NOMO-1 (cell line): ENCODE measurements around the gene C2orf78.
A peak's percentile ranks its signal among the peaks of the same experiment; 100 is the strongest.
"Not testable (repeated sequence)": the region's sequence is repeated elsewhere in the genome, so short reads cannot be mapped to it uniquely, and the experiment has no call there.

Source experiments
- DNase-seq, 2 experiments: peaks; one replicate each; lab custom pipeline; 2025; ENCODE audit not compliant: unreplicated experiment in 2 of 2; lab: John Stamatoyannopoulos, UW

Gene C2orf78

GRCh38 chr2:73783883-73784282 is at the start of gene C2orf78:
C2orf78 (plus strand) TSS chr2:73784183; CDS start chr2:73784310, 127 bp downstream.
- DNase-seq: not testable (repeated sequence)

- no peak for DNase-seq
These were observed 47.6 kb upstream of the C2orf78 start for GRCh38 chr2:73736378-73736777.

GRCh38 chr2:73736855-73737779 is 46.9 kb upstream of the C2orf78 start, which contains the start of gene TPRKB:
TPRKB (minus strand) TSS chr2:73737345; CDS start chr2:73734569, 2,776 bp downstream.
- DNase-seq: peak; percentile 96

GRCh38 chr2:73739101-73739500 is 44.9 kb upstream of the C2orf78 start:
- no peak for DNase-seq

GRCh38 chr2:73740767-73741166 is 43.2 kb upstream of the C2orf78 start:
- no peak for DNase-seq

GRCh38 chr2:73746015-73746876 is 37.7 kb upstream of the C2orf78 start:
- no peak for DNase-seq

- no peak for DNase-seq
These were observed 37.1 kb upstream of the C2orf78 start for GRCh38 chr2:73746877-73747208.

GRCh38 chr2:73749314-73749713 is 34.7 kb upstream of the C2orf78 start:
- DNase-seq: no peak

- not testable (repeated sequence) for DNase-seq
These were observed 29.7 kb upstream of the C2orf78 start for GRCh38 chr2:73754332-73754731.

GRCh38 chr2:73759285-73759764 is 24.7 kb upstream of the C2orf78 start:
- DNase-seq: no peak

GRCh38 chr2:73759904-73760303 is 24.1 kb upstream of the C2orf78 start:
- no peak for DNase-seq

GRCh38 chr2:73762571-73762970 is 21.4 kb upstream of the C2orf78 start:
- no peak for DNase-seq

GRCh38 chr2:73764945-73765344 is 19.0 kb upstream of the C2orf78 start:
- DNase-seq: no peak

GRCh38 chr2:73766349-73766748 is 17.6 kb upstream of the C2orf78 start:
- DNase-seq: no peak

- DNase-seq: no peak
These were observed 17.0 kb upstream of the C2orf78 start for GRCh38 chr2:73766994-73767393.

GRCh38 chr2:73770725-73771124 is 13.3 kb upstream of the C2orf78 start:
- DNase-seq: no peak

- DNase-seq: no peak
These were observed 11.2 kb upstream of the C2orf78 start for GRCh38 chr2:73772819-73773218.

GRCh38 chr2:73776381-73776780 is 7.6 kb upstream of the C2orf78 start:
- no peak for DNase-seq

- no peak for DNase-seq
These were observed 7.0 kb upstream of the C2orf78 start for GRCh38 chr2:73776869-73777519.

GRCh38 chr2:73778867-73779466 is 5.0 kb upstream of the C2orf78 start:
- DNase-seq: not testable (repeated sequence)
